GM19239 (cell line): ENCODE results near the gene HACD2.
"Not testable (repeated sequence)": the region's sequence is repeated elsewhere in the genome, so short reads cannot be mapped to it uniquely, and the experiment has no call there.

Experiments
- DNase-seq: peaks from one replicate; pipeline ENCODE4 v3.0.0; 2011; ENCODE audit warnings: low spot score; ENCODE audit not compliant: insufficient read length
- FAIRE-seq: peaks from 2 replicates; lab custom pipeline; 2011; peaks lifted over from hg19 to GRCh38; lab: Jason Lieb, UNC

Gene HACD2

DNA sequence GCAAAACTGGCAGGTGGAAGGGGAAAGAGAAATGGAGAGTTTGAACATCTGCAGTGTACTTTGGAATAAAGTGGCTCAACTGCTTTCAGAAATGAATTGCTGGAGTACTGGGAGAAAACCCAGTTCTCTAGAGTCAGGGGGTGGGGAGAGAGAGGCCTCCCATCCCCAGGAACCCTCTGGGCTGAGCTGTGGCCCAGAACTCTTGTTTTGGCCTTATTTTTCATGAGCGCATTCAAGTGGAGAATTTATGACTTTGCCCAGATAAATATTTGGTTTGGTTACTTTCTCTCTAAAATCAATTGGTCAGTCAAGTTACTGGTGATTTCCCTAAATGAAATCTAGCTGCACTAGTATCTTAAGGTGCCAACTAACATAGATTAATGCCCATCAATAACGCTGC is 28.7 kb upstream of the HACD2 start:
- FAIRE-seq (no peak), DNase-seq (no peak)

DNA sequence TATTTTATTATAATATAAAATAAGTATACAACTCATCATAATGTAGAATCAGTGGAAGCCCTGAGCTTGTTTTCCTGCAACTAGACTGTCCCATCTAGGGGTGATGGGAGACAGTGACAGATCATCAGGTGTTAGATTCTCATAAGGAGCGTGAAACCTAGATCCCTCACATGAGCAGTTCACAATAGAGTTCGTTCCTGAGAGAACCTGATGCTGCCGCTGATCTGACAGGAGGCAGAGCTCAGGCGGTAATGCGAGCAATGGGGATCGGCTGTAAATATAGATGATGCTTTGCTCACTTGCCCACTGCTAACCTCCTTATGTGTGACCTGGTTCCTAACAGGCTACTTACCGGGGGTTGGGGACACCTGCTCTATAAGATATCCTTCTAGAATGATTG is 26.8 kb upstream of the HACD2 start:
- not testable (repeated sequence) for DNase-seq, FAIRE-seq

DNA sequence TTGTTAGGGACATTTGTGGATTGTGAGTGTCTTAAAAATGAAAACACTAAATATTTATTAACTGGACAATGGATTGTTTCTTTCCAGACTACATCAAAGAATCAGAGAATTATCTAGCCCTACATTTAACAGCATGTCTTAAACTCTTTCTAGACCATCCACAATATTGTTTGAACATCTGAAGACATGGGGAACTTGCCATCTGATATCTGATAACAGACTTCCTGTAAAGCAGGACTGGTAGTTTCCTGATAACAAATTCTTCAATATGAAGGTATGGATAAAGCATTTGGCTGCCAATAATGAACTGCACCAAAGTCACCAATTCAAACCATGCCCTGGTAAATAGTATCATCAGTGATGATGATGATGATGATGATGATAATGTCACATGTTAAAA is 26.2 kb upstream of the HACD2 start:
- DNase-seq: no peak
- no peak for FAIRE-seq

GRCh38 chr3:123610331-123610730 is 25.5 kb upstream of the HACD2 start:
- no peak for FAIRE-seq

DNA sequence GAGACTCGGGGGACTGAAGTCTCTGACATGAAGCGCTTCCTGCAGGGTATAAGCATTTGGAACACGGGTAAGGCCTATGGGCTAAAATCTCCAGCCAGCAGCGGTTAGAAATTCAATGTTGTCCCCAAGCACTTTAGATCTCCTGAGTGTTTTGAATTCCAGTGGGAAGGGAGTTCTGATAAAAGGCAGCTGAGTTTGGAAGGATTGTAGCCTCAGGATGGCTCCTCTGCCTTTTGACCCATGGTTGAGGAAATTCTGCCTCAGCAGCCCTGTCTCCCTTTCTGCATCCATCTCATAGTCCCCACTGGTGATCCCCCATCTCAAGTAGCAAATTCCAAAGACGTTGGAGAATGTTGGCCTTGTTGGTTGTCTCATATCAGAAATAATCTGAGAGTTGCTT is 24.2 kb upstream of the HACD2 start:
- no peak for FAIRE-seq
- DNase-seq: no peak

More at GRCh38 chr3:123610331-123610730, 25.5 kb upstream of the HACD2 start:
- DNase-seq: peak; percentile 28

DNA sequence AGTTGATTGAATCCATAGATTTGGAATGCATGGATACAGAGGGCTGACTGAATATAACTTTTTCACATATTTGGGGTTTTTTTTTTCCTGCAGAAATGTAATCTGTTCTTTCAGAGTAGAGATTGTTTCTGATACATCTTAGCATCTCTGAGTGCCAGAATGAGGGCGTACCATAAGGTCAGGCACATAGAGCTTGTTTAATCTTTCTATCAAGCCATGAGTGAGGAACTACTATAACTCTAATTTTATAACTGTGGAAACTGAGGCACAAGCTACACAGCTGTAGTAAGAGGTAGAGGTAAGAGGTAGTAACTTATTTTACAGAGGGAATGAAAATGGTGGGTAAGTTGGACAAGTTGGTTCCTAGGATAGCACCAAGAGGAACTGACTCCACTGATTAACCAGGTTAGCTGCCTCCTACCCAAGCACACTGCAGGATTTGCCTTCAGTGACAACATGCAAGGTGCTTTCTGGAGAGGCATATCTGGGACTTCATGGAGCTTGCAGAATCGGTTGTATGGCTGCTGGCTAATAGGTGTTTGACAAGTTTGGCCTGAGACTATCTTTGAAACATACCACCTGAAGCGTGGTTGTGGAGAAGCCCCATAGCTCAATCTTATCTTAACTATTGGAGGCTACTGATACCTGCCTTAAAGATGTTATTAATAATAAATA is 23.5 kb upstream of the HACD2 start:
- FAIRE-seq (no peak), DNase-seq (no peak)

DNA sequence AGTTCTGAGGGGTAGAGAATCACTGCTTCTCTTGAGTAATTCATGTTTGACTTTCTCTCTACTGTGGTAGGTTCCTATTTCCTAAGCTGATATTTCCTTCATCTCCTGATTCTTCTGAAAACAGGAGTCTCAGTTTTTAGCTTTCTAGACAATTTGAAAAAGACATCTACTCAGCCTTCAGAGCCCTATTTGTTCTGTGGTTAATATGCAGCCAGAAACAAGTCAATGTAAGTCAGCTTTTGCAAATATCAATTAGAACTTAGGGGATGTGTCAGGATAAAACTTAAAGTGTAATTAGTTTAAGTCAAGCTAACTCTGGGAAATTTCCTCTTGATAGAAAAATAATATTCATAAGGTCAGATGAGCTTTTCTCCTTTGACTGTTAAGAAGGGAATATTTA is 21.7 kb upstream of the HACD2 start:
- FAIRE-seq (no peak), DNase-seq (no peak)

- DNase-seq (peak; percentile 22), FAIRE-seq (peak; percentile 82)
Observed at GRCh38 chr3:123605789-123606234, 21.0 kb upstream of the HACD2 start.

DNA sequence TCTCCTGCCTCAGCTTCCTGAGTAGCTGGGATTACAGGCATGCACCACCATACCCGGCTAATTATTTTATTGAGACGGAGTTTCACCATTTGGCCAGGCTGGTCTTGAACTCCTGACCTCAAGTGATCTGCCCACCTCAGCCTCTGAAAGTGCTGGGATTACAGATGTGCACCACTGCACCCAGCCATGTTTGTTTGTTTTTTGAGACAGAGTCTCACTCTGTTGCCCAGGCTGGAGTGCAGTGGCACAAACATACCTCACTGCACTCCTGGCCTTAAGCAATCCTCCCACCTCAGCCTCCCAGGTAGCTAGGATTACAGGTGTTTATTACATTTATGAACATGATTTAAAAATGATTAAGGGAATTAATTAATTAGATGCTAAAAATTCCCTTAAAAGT is 18.3 kb upstream of the HACD2 start:
- FAIRE-seq, DNase-seq: not testable (repeated sequence)

- DNase-seq: no peak
- FAIRE-seq: no peak
Observed at GRCh38 chr3:123602325-123602724, 17.5 kb upstream of the HACD2 start.

- not testable (repeated sequence) for FAIRE-seq, DNase-seq
Observed at GRCh38 chr3:123600863-123601262, 16.0 kb upstream of the HACD2 start.

- DNase-seq: no peak
- FAIRE-seq: no peak
Observed at GRCh38 chr3:123597561-123597960, 12.7 kb upstream of the HACD2 start.

DNA sequence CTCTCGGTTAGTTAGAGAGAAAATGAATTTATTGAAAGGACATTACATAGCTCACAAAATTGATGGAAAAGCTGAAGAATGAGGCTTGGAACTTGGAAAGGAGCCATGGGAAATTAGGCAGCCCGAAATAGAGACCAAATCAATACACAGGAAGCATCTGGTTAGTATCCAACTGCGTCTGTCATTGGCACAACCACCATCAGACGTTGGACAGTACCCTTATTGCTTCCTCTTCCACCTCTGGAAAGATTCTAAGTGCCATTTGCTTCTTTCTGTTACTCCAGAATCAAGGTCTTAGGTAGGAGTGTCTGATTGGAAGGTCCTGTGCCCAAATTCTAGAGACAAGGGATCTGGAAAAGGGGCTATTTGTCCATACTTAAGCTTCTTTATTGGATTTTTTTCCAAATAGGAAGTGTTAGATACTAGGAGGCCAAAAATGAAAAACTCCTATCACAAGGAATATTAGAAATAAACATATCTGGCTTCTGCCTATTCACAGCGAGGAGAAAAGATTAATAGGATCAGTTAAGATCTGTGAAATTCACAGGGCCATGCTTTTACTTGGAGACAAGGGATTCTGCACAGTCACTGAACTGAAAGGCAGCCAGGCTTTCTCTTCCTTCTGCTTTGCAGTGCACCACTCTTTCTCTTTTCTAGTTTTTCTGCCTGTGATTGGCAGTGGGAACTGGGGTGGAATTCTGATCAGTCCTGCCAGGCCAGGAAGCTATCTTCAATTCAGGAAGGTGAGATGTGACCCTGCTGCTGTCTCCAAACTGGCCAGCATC is 10.7 kb upstream of the HACD2 start:
- no peak for DNase-seq
- FAIRE-seq: no peak

- FAIRE-seq (no peak), DNase-seq (no peak)
Observed at GRCh38 chr3:123593381-123593780, 8.5 kb upstream of the HACD2 start.

- FAIRE-seq: no peak
Observed at GRCh38 chr3:123590685-123591450, 6.0 kb upstream of the HACD2 start.

DNA sequence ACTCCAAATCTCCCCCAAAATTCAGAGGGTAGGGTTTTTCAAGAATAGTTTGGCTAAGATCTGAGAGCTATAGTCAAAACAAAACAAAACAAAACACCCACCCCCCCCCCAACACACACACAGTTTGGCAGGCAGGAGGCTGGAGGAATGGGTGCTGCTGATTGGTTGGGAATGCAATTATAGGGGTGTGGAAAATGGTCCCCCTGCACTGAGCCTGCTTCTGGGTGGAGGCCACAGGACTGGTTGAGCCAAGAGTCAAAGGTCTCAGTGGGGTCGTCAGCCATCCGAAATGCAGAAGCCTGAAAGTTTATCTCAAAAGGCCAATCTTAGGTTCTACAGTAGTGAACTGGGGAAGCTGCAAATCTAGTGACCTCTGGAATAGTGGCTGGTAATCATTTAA is 2.5 kb upstream of the HACD2 start:
- FAIRE-seq (no peak), DNase-seq (no peak)

More at GRCh38 chr3:123590685-123591450, 6.0 kb upstream of the HACD2 start:
- no peak for DNase-seq

DNA sequence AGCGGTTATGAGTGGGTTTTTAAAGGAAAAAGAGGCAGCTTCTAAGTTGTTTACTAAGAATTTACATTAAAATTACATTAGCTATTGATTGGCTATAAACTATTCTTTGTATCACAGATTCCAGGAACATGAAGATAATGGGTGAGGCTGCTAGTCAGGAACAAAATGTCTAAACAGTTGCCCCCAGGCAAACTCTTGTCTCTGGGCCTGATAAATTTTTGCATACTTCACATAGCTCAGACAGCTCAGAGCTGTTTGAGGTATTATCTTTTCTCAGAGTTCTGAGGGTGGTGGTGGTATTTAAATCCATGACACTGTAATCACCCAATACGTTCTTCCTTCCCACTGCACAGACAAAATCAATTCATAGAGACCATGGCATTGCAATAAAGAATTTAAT is 2.1 kb upstream of the HACD2 start:
- FAIRE-seq (no peak), DNase-seq (no peak)

DNA sequence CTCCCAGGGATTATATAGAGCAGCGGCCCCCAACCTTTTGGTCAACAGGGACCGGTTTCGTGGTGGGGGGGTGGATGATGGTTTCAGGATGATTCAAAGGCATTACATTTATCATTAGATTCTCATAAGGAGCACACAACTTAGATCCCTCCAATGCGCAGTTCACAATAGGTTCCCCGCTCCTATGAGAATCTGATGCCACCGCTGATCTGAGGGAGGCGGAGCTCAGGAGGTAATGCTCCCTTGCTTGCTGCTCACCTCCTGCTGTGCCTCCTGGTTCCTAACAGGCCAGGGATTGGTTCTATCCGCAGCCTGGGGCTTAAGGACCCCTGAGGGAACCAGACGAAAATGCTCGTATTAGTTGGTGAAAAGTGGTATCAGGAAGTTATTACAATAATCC is 1.3 kb upstream of the HACD2 start:
- no peak for DNase-seq
- FAIRE-seq: peak; percentile 68

GRCh38 chr3:123584284-123584987 is 417 bp downstream of the HACD2 start:
- FAIRE-seq: no peak

GRCh38 chr3:123583561-123583960 is 1.3 kb downstream of the HACD2 start:
- DNase-seq (no peak), FAIRE-seq (no peak)

More at GRCh38 chr3:123584284-123584987, 417 bp downstream of the HACD2 start:
- DNase-seq: peak; percentile 13
